Fibroblast of lung (primary cell): ENCODE measurements around the gene POU2F1. TPM values are rescaled to one million over a fixed set of nuclear protein-coding genes. Genes with fewer than 3 reads are reported as not detected.

ENCODE experiments used
- DNase-seq, 2 donors: peaks; one replicate each; pipeline versions ENCODE4 v3.0.0 to v3.0.0-alpha.2; 2010; ENCODE audit warnings: low read depth in 2 of 2
- H2AFZ ChIP-seq: 2 replicates; pipeline ENCODE4 v1.5.1; 2012; ENCODE audit warnings: low read length, control low read depth, inconsistent platforms
- H3K27ac ChIP-seq: 2 replicates; pipeline ENCODE4 v1.5.1; 2011; ENCODE audit warnings: low read length, control low read depth; ENCODE audit not compliant: insufficient read depth
- H3K27me3 ChIP-seq: 2 replicates; pipeline ENCODE4 v1.5.1; 2011; ENCODE audit warnings: mild to moderate bottlenecking, low read length; ENCODE audit not compliant: control insufficient read depth, insufficient read depth
- H3K36me3 ChIP-seq: 2 replicates; pipeline ENCODE4 v1.5.1; 2011; ENCODE audit warnings: low read length; ENCODE audit not compliant: control insufficient read depth, insufficient read depth
- H3K4me1 ChIP-seq: 2 replicates; pipeline ENCODE4 v1.5.1; 2011; ENCODE audit warnings: low read length; ENCODE audit not compliant: control insufficient read depth, insufficient read depth; ENCODE audit errors: extremely low read depth
- H3K4me2 ChIP-seq: 2 replicates; pipeline ENCODE4 v1.5.1; 2011; ENCODE audit warnings: low read length, control low read depth; ENCODE audit not compliant: insufficient read depth; ENCODE audit errors: extremely low read depth
- H3K4me3 ChIP-seq, 4 experiments: fragments of 200-600 bp in 1 of 4; sonication (generic) in 1 of 4; replicated peaks in 1 of 4; 2 replicates each; pipeline ENCODE4 v1.5.1; 2011 to 2016; ENCODE audit warnings: low read length in 4 of 4, low read depth in 3 of 4, mild to moderate bottlenecking in 3 of 4, control low read depth in 2 of 4, inconsistent platforms in 1 of 4, mixed read lengths in 1 of 4; ENCODE audit not compliant: insufficient read depth in 1 of 4; ENCODE audit errors: control extremely low read depth in 1 of 4
- H3K79me2 ChIP-seq: 2 replicates; pipeline ENCODE4 v1.5.1; 2012; ENCODE audit warnings: mild to moderate bottlenecking, low read length, inconsistent platforms; ENCODE audit not compliant: control insufficient read depth, insufficient read depth
- H3K9ac ChIP-seq: 2 replicates; pipeline ENCODE4 v1.5.1; 2011; ENCODE audit warnings: mild to moderate bottlenecking, low read length, control low read depth; ENCODE audit not compliant: insufficient read depth
- H3K9me3 ChIP-seq: 2 replicates; pipeline ENCODE4 v1.5.1; 2012; ENCODE audit warnings: low read depth, low read length; ENCODE audit not compliant: control insufficient read depth, insufficient read depth
- H4K20me1 ChIP-seq: 2 replicates; pipeline ENCODE4 v1.5.1; 2011; ENCODE audit warnings: low read length; ENCODE audit not compliant: control insufficient read depth, insufficient read depth; ENCODE audit errors: extremely low read depth
- CTCF ChIP-seq, 2 donors: IDR thresholded peaks in 1 of 2; conservative IDR thresholded peaks in 1 of 2; 1 replicate in 1 of 2; 2 replicates in 1 of 2; pipeline ENCODE4 v1.5.1; 2011 to 2012; ENCODE audit warnings: low read length in 2 of 2, control low read depth in 1 of 2, inconsistent platforms in 1 of 2, low read depth in 1 of 2, mild to moderate bottlenecking in 1 of 2
- EZH2 ChIP-seq: IDR thresholded peaks from 2 replicates; pipeline ENCODE4 v1.5.1; 2012; ENCODE audit warnings: low read length, control low read depth, mild to moderate bottlenecking; ENCODE audit errors: missing control alignments
- polyA plus RNA-seq, 2 donors: library from polyadenylated mRNA; depleted of rRNA in 1 of 2; stranded (reverse) in 1 of 2; unstranded in 1 of 2; fragments of >200 nt; gene quantifications; 2 replicates each; pipeline ENCODE4 v1.2.1, GENCODE V29; 2011 to 2012; ENCODE audit warnings: missing spikeins in 1 of 2
- total RNA-seq: library from RNA; depleted of rRNA; stranded (reverse); fragments of >200 nt; gene quantifications from 2 replicates; pipeline ENCODE4 v1.2.1, GENCODE V29; 2014

Gene POU2F1
- total and polyA plus RNA-seq, 2 donors (not counting 1 experiment from before 2014, with no cell fraction given), result 3.5 to 4.3 TPM

GRCh38 chr1:167237000-167237399, 16.3 kb downstream of the POU2F1 start:
- Histone ChIP-seq H2AFZ (no peak overlapping the region), H3K36me3 (no peaks in the 10 kb centered on the region), H3K4me2 (no peak overlapping the region), H3K27ac (no peak overlapping the region), H3K9ac (no peak overlapping the region), H3K4me1 (no peaks in the 10 kb centered on the region), H3K9me3 (no peaks in the 10 kb centered on the region), H4K20me1 (no peaks in the 10 kb centered on the region), H3K79me2 (peaks cover 2% of the 10 kb centered on the region), H3K4me3 (no peak overlapping the region), H3K27me3 (no peaks in the 10 kb centered on the region)
- no peak for TF ChIP-seq CTCF (conservative IDR thresholded peaks at IDR 0.05 in 1 of 2, IDR thresholded peaks at IDR 0.05 in 1 of 2; ENCODE audit: low read depth in 1 of 2, low read length in 2 of 2)
- TF ChIP-seq EZH2, result no peak
- no peak for DNase-seq

GRCh38 chr1:167238713-167239112, 18.0 kb downstream of the POU2F1 start:
- DNase-seq, result no peak
- H3K4me2 ChIP-seq, result no peak overlapping the region
- H3K4me1 ChIP-seq, result no peaks in the 10 kb centered on the region
- H3K27me3 ChIP-seq, result no peaks in the 10 kb centered on the region
- H3K4me3 ChIP-seq, result no peak overlapping the region
- H2AFZ ChIP-seq, result no peak overlapping the region
- peaks cover 2% of the 10 kb centered on the region for H3K79me2 ChIP-seq
- H3K27ac ChIP-seq, result no peak overlapping the region
- H3K9ac ChIP-seq, result no peak overlapping the region
- H3K36me3 ChIP-seq, result no peaks in the 10 kb centered on the region
- no peaks in the 10 kb centered on the region for H4K20me1 ChIP-seq
- TF ChIP-seq CTCF (conservative IDR thresholded peaks at IDR 0.05 in 1 of 2, IDR thresholded peaks at IDR 0.05 in 1 of 2; ENCODE audit: low read depth in 1 of 2, low read length in 2 of 2) (no peak), EZH2 (no peak)
- H3K9me3 ChIP-seq, result no peaks in the 10 kb centered on the region

GRCh38 chr1:167239257-167239656, 18.6 kb downstream of the POU2F1 start:
- Histone ChIP-seq H3K9ac (no peak overlapping the region), H4K20me1 (no peaks in the 10 kb centered on the region), H3K79me2 (peaks cover 2% of the 10 kb centered on the region), H3K4me2 (no peak overlapping the region), H3K27ac (no peak overlapping the region), H2AFZ (no peak overlapping the region), H3K9me3 (no peaks in the 10 kb centered on the region), H3K36me3 (no peaks in the 10 kb centered on the region), H3K27me3 (no peaks in the 10 kb centered on the region), H3K4me1 (no peaks in the 10 kb centered on the region), H3K4me3 (no peak overlapping the region)
- DNase-seq, result no peak
- no peak for TF ChIP-seq EZH2
- no peak for TF ChIP-seq CTCF (conservative IDR thresholded peaks at IDR 0.05 in 1 of 2, IDR thresholded peaks at IDR 0.05 in 1 of 2; ENCODE audit: low read depth in 1 of 2, low read length in 2 of 2)
